Parathyroid adenoma (tissue), 2 donors: ENCODE data around the gene GLB1L.

Source experiments
- H2AFZ ChIP-seq: fragments of 300-600 bp; sonication (generic); one replicate; pipeline ENCODE4 v1.7.0; 2017; ENCODE audit warnings: antibody characterized with exemption, mild to moderate bottlenecking
- H3K27ac ChIP-seq: fragments of 300-600 bp; sonication (generic); one replicate; pipeline ENCODE4 v1.7.0; 2017
- H3K27me3 ChIP-seq: fragments of 300-600 bp; sonication (generic); one replicate; pipeline ENCODE4 v1.7.0; 2017; ENCODE audit warnings: low read length; ENCODE audit not compliant: control insufficient read depth, insufficient read depth
- H3K36me3 ChIP-seq: fragments of 300-600 bp; sonication (generic); one replicate; pipeline ENCODE4 v1.7.0; 2017; ENCODE audit warnings: low read length; ENCODE audit not compliant: control insufficient read depth, insufficient read depth
- H3K4me1 ChIP-seq: fragments of 300-600 bp; sonication (generic); one replicate; pipeline ENCODE4 v1.7.0; 2017; ENCODE audit warnings: control low read depth
- H3K4me2 ChIP-seq: fragments of 300-600 bp; sonication (generic); one replicate; pipeline ENCODE4 v1.7.0; 2017; ENCODE audit warnings: low read length
- H3K4me3 ChIP-seq: fragments of 300-600 bp; sonication (generic); one replicate; pipeline ENCODE4 v1.7.0; 2017; ENCODE audit warnings: low read depth, low read length
- H3K79me2 ChIP-seq: fragments of 300-600 bp; sonication (generic); one replicate; pipeline ENCODE4 v1.7.0; 2017; ENCODE audit warnings: control low read depth
- H3K9ac ChIP-seq: fragments of 300-600 bp; sonication (generic); one replicate; pipeline ENCODE4 v1.7.0; 2017; ENCODE audit warnings: mild to moderate bottlenecking
- H3K9me3 ChIP-seq: fragments of 300-600 bp; sonication (generic); one replicate; pipeline ENCODE4 v1.7.0; 2017; ENCODE audit warnings: low read length; ENCODE audit not compliant: control insufficient read depth
- TF ChIP-seq, protein P1 (sequence below): fragments of 300-600 bp; sonication (generic); IDR thresholded peaks from one replicate; pipeline ENCODE4 v1.7.0; 2017; ENCODE audit warnings: antibody characterized with exemption, mild to moderate bottlenecking
- donor health status: primary hyperparathyroidism.

GLB1L gene

DNA sequence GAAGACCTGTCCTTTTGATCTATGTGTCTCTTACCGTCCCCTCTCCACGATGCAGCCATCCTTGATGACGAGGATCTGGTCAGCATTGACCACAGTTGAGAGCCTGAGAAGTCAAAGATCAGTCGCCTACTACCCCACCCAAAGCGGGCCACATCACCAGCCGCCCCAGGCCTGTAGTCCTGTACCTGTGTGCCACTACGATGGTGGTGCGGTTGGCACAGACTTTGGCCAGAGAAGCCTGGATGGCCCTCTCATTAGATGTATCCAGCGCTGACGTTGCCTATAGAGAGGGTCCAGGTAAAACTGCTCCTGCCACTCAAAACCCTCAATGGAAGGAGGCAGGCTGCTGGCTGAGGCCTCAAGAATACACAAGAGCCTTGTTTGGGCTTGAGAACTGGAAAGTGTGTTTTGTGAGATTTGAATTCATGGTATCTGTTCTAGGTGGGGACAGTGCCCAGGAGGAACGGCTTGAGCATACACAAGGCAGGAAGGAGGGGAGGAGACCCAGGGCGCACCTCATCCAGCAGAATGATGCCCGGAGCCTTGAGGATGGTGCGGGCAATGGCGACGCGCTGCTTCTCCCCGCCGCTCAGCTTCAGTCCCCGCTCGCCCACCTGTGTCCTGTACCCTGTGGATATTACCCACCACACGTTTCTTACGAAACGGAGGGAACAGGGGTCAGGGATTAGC, 34.9 kb downstream of the GLB1L start:
- Histone ChIP-seq H3K36me3 (no peaks in the 10 kb centered on the region), H3K27ac (no peak overlapping the region), H3K27me3 (no peaks in the 10 kb centered on the region)

GRCh38 chr2:219209236-219210195, 35.7 kb downstream of the GLB1L start:
- Histone ChIP-seq H3K27me3 (no peaks in the 10 kb centered on the region), H3K4me2 (no peak overlapping the region), H3K27ac (no peak overlapping the region), H3K9me3 (no peaks in the 10 kb centered on the region), H3K9ac (no peak overlapping the region), H3K79me2 (no peaks in the 10 kb centered on the region), H3K4me1 (peaks cover 15% of the 10 kb centered on the region), H2AFZ (no peak overlapping the region), H3K4me3 (no peak overlapping the region), H3K36me3 (no peaks in the 10 kb centered on the region)
- TF ChIP-seq, protein P1, sequence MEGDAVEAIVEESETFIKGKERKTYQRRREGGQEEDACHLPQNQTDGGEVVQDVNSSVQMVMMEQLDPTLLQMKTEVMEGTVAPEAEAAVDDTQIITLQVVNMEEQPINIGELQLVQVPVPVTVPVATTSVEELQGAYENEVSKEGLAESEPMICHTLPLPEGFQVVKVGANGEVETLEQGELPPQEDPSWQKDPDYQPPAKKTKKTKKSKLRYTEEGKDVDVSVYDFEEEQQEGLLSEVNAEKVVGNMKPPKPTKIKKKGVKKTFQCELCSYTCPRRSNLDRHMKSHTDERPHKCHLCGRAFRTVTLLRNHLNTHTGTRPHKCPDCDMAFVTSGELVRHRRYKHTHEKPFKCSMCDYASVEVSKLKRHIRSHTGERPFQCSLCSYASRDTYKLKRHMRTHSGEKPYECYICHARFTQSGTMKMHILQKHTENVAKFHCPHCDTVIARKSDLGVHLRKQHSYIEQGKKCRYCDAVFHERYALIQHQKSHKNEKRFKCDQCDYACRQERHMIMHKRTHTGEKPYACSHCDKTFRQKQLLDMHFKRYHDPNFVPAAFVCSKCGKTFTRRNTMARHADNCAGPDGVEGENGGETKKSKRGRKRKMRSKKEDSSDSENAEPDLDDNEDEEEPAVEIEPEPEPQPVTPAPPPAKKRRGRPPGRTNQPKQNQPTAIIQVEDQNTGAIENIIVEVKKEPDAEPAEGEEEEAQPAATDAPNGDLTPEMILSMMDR: no peak

More for the DNA sequence above, 34.9 kb downstream of the GLB1L start:
- Histone ChIP-seq H3K4me1 (peaks cover 15% of the 10 kb centered on the region), H3K9me3 (no peaks in the 10 kb centered on the region), H3K79me2 (no peaks in the 10 kb centered on the region), H3K4me2 (no peak overlapping the region), H2AFZ (no peak overlapping the region), H3K4me3 (no peak overlapping the region), H3K9ac (no peak overlapping the region)
- TF ChIP-seq, protein P1: no peak

DNA sequence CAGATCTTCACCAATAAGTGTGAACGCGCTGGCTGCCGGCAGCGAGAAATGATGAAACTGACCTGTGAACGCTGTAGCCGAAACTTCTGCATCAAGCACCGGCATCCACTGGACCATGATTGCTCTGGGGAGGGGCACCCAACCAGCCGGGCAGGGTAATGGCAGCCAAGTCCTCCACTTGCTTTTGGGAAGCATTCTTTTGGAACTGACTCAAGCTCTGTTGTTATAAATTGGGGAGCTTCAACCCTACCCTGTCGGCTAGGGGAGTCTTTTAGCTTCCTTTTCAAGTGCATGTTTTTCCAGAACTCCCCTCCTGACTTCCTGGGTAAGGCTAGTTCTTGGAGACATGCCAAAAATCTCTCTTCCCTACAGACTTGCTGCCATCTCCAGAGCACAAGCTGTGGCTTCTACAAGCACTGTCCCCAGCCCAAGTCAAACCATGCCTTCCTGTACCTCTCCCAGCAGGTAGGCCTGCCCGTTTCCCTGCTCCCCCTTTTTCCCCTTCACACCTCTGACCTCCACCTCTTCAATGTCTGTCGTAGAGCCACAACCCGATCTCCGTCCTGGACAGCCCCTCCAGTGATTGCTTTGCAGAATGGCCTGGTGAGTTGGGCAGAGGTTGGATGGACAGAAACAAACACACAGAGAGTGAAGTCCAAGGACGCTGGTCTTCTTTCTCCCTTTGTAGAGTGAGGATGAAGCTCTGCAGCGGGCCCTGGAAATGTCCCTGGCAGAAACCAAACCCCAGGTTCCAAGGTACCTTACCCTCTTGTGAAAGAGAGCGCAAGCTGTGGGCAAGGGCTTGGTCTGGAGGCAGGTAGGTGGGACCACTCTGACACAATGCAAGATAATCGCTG, 37.1 kb downstream of the GLB1L start:
- peak overlapping the region; percentile 9 for H2AFZ ChIP-seq
- no peaks in the 10 kb centered on the region for H3K79me2 ChIP-seq
- H3K27ac ChIP-seq: peak overlapping the region; percentile 92
- H3K4me2 ChIP-seq: peak overlapping the region; percentile 79
- H3K9ac ChIP-seq: no peak overlapping the region
- TF ChIP-seq, protein P1: no peak
- no peaks in the 10 kb centered on the region for H3K27me3 ChIP-seq
- H3K4me3 ChIP-seq: peak overlapping the region; percentile 80
- H3K36me3 ChIP-seq: no peaks in the 10 kb centered on the region
- H3K9me3 ChIP-seq: no peaks in the 10 kb centered on the region
- H3K4me1 ChIP-seq: peaks cover 15% of the 10 kb centered on the region

GRCh38 chr2:219207134-219207883, 37.9 kb downstream of the GLB1L start:
- TF ChIP-seq, protein P1: no peak
- no peak overlapping the region for H3K9ac ChIP-seq
- H3K36me3 ChIP-seq: no peaks in the 10 kb centered on the region
- H3K4me3 ChIP-seq: peak overlapping the region; percentile 80
- peak overlapping the region; percentile 92 for H3K27ac ChIP-seq
- H3K27me3 ChIP-seq: no peaks in the 10 kb centered on the region
- no peaks in the 10 kb centered on the region for H3K79me2 ChIP-seq
- peak overlapping the region; percentile 79 for H3K4me2 ChIP-seq
- peaks cover 15% of the 10 kb centered on the region for H3K4me1 ChIP-seq
- peak overlapping the region; percentile 84 for H2AFZ ChIP-seq
- H3K9me3 ChIP-seq: no peaks in the 10 kb centered on the region
